HG02571 (cell line): ENCODE results near the gene RALY.

Source experiments
- ATAC-seq: cut with Tn5 transposase; IDR thresholded peaks from one replicate; pipeline ENCODE4 v1.9.1; 2021; ENCODE audit warnings: mild to moderate bottlenecking, moderate library complexity; ENCODE audit not compliant: unreplicated experiment

Gene RALY

DNA sequence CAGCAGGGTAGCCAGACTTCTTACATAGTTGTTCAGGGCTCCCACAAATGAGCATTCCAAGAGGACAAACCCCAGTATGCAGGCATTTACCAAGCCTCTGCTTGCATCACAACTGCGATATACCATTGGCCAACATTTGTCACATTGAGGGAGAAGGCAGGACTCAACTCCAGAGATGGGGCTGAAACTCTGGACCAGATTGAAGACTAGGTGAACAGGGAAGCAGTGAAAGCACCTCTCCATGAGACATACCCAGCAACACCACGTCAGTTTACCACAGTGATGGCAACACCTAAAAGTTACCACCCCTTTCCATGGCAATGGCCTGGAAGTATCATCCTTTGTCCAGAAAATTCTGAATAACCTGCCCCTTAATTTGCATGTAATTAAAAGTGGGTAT lies 7.9 kb upstream of the RALY start:
- ATAC-seq: no peak

DNA sequence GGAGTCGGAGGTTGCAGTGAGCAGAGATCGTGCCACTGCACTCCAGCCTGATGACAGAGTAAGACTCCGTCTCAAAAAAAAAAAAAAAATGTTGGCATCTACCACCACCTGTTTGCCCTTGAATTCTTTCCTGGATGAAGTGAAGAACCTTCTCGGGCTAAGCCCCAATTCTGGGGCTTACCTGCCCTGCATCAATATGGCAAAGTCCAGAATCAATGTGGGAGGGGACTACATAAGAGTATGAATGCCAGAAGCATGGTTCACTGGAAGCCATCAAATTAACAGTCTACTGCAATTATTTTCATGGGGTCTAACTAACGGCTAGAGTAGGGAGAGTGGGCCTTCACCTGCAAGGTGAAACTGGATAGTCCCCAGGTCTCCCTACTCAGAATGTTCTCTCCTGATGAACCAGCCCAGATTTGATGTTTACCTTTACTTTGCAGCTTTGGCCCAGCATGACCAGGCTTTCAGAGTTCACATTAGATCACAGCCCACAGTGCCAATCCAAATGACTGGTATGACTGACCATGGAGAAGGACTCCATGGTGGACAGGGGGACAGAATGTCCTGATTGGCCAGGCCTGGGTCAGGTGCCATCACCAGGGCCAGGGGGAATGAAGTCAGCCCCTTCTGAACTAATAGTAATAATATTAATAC lies 7.0 kb upstream of the RALY start:
- no peak for ATAC-seq

DNA sequence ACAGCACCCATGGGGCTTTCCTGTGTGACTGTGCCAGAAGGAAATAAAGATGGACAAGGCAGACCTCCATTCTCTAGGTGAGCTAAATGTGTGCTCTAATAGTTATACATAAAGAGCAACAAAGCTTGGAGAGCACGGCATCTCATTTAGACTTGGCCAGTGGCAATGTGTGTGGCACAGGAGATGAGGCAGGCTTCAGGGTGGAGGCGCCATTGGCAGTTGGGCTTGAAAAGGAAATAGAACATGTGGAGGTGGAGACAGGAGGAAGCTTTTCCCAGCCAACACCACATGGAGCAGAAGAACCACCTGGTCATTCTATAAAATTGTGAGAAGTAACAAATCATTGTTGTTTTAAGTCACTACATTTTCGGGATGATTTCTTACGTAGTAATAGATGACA lies 3.6 kb upstream of the RALY start:
- ATAC-seq: no peak

DNA sequence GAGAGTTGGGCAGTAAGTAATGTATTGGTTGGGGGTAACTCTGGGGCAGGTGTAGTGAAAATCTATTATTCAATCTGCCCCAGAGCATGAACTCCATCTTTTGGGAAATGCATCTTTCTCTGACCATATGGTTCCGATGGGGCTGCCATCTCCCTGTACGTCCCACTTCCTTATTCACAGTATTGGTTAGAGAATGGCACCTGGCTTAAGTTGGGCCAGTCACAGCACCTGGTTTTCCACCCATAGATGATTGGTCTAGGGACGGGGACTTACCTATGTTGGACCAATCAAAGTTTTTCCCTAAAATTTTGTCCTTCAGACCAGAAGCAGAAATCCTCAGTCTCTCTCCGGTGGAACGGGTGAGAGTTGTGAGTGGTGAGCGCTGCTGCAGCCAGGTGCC lies 2.2 kb upstream of the RALY start:
- ATAC-seq: no peak

DNA sequence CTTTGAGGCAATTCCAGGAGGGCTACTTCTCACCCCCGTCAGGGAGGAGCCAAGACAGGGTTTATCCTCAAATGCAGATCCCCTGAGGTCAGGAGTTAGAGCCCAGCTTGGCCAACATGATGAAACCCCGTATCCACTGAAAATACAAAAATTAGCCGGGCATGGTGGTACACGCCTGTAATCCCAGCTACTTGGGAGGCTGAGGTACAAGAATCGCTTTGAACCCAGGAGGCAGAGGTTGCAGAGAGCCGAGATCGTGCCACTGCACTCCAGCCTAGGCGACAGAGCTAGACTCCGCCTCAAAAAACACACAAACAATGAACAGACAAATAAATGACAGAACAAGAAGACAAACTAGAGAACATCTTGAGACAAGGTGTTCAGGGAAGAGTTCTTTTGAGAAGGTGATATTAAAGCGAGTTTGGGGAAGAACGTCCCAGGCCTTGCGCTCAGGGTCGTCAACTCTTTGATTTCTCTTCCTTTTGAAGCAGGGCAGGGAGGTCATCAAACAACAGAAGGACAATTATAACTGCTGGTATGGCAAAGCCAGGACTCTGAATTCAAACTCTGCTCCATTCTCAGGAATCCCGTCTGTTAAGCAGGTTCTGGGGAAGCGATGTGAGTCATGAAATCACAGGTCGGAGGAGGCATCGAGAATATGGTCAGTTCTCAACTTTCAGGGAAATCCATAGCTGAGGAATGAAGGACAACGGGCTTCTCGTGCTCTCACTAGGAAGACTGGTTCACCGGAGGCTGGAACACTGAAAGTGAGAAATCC lies 1.4 kb upstream of the RALY start:
- ATAC-seq: no peak

DNA sequence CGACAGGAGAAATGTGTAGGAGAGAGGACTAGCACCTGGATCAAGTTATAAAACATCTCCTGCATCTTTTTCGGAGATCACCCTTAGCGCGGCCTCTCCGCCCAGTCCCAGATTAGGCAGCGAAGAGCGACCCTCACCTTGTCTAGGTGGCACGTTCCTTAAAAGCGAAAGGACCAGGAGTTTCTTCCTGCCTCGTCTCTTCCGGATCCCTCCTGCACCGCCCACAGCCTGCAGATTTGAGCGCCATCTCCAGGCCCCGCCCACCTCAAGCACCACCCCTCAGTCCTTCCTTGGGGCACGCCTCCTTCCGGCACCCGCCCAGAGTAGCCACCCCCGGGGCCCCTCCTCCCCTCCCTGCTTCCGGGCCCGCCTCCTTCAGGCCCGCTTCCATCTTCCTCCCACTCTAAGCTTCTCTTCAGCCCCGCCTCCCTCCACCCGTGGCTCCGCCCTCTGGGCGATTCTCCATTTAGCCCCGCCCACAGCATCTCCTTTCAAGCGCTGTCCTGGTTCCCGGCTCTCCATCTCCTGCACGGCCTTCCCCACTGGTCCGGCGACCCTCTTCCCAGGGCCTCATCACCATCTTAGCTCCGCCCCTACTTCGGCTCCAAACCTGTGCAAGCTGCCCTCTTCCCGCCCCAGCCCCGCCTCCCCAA lies 662 bp upstream of the RALY start:
- ATAC-seq: peak; percentile 66

DNA sequence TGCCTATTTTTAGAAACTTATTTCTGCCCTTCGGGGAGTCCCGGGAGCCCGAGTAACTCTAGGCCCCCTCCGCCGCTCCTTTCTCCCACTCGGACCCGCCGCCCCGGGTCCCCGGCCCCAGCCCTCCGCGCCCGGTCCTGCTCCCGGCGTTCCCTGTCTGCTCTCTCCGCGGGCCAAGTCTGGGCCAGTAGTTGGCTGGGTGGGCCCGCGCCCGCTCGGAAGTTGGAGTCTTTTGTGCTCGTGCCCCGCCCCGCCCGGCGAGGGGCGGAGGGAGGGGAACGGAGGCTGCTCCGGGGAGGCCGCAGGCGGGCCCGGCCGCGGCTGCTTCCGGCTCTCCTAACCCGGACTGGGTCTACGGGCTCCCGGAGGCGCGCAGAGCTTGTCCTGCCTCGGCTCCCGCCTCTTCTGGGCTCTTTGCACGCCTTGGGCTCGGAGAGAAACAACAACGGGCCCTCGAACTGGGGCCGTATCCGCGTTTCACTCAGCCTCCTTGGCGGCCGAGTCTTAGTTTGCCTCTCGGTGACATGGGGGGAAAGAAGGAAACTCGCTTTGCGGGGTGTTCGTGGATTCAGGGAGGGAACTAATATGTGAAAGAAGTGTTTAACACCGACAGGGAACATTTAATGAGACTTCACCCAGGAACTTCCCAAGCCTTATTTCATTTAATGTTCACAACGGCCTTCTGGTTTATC lies 657 bp downstream of the RALY start:
- peak; percentile 26 for ATAC-seq

DNA sequence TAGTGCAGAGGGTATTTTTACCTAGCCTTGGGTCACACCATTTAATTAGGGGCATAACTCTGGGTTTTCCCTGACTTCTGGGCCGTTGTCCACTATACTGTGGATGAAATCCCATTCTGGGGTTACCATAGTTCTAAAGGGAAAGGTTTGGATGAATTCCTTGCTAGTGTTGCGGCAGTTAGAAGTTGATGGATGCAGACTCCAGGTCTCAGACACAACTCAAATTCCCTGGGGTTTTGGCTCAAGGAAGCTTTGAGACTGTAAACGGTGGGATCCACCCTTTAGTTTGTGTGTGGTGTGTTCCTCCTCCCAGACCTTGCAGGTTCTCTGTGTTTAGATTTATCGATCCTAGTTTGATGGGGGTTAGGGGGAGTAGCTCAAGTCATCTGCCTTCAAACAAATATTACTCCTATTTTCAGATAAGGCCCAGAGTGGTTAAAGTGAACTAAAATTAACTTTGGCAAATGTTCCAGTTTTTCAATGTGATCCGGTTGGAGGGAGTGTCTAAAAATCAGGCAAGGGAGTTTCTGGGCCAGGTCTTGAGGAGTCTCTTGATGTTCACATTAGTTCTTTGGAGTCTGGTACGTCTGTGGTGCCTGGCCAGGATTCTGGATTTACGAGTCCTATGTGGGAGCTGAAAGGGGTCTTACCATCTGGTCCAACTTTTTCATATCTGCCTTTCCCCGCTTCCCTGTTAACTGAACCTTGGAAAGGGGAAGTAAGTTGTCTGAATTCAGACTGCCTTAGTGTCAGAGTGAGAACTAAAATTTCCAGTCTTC lies 1.5 kb downstream of the RALY start:
- no peak for ATAC-seq

DNA sequence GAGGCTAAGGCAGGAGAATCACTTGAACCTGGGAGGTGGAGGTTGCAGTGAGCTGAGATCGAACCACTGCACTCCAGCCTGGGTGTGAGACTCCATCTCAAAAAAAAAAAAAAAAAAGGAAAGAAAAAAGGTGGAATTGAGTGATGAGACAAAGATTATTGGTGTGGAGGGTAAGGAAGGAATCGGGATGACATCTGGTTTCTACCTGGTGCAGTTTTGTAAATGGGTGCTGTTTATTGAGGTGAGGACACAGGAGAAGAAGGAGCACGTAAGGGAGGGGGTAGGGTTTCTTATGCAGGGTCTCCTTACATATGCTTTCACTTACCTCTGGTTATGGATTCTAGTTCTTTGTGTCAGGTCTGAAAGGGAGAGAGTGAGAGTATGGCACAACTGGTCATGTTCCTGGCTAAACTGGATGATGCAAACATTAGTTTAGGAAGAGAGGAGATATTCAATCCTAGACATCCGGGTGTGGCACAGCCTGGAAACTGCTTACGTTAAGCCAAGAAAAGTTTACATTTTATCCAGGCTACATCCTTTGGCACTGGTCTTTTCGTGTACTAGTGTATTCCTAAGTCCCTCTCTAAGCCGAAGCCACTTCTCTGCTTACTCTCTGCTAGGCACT lies 5.4 kb downstream of the RALY start:
- no peak for ATAC-seq

DNA sequence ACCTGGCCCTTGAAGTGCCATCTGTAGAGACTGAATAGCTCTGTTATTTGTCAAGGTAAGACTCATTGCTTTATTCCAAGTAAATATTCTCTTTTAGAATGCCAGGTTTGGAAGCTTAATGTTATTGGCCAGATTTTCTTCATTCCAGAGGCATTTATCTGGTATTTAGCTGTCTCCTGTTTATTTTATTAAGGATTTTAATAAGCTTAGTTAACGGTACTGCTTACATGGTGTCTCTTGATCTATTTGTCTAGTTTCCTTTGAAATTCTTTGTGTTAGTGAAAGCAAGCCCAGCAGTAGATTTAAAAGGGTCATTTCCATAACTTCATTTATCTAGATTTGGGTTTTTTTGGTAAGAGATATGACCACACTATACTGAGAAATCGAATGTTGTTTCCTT lies 7.7 kb downstream of the RALY start:
- ATAC-seq: no peak

DNA sequence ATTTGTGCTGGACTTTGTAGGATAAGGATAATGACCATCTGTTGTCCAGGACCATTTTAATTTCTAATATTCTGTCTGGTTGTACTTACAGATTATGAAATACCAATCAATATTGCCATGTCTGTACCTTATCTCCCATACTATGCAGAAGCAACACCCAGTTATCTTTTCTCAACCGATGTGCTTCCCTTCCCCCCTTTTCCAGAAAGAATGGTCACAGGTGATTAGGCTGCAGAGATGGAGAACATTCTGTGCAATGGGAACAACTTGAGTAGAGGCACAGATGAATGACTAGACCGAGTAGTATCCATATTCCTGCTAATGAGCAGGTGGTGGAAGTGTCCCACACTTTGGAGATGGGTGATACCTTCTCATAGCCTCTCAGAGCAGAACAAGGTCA lies 10.5 kb downstream of the RALY start:
- no peak for ATAC-seq

DNA sequence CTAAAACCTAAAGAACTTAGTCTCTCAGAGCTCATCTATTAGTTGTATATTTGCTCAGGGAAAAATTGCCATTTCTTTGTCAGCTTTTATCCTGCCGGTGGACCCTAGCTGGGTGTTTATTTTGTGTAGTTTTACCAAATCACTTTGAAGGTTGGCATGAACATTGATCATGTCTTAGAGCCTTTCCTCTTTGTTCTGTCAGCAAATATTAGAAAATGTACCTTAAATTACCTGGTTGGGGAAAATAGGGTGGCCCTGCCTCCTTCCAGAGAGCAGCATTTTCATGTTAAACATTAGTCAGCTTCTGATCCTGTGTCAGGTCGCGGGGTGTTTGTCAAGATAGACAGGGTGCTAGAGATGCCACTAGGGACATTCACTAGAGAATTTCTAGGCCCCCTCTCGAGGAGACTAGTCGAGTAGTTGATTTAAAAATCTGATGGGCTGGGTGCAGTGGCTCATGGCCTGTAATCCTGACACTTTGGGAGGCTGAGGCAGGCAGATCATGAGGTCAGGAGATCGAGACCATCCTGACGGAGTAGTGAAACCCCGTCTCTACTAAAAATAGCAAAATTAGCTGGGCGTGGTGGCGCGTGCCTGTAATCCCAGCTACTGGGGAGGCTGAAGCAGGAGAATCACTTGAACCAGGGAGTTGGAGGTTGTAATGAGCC lies 11.2 kb downstream of the RALY start:
- no peak for ATAC-seq

DNA sequence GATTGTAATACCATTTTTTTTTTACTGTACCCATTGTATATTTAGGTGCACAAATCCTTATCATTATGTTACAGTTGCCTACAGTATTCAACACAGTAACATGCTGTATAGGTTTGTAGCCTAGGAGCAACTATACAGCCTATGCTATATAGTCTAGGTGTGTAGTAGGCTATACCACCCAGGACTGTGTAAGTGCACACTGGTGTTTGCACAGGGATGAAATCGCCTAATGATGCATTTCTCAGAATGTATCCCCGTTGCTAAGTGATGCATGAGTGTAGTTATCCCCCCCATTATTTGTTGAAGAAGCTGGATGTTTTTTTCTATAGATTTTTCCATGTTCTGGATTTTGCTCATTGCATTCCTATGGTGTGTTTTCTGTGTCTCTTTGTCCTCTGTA lies 12.9 kb downstream of the RALY start:
- ATAC-seq: no peak

DNA sequence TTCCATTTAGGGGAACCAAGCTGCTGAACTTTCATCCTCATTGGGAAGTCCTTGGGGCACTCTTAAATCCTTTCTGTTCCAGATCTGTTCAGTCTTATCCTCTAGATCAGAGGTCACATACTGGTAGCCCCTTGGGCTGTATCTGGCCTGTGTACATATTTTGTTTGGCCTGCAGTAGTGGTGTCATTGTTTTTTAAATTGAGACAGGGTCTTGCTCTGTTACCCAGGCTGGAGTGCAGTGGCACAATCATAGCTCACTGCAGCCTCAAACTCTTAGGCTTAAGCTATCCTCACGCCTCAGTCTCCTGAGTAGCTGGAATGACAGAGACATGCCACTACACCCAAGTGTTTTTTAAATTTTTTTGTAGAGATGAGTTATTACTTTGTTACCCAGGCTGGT lies 14.8 kb downstream of the RALY start:
- ATAC-seq: no peak

DNA sequence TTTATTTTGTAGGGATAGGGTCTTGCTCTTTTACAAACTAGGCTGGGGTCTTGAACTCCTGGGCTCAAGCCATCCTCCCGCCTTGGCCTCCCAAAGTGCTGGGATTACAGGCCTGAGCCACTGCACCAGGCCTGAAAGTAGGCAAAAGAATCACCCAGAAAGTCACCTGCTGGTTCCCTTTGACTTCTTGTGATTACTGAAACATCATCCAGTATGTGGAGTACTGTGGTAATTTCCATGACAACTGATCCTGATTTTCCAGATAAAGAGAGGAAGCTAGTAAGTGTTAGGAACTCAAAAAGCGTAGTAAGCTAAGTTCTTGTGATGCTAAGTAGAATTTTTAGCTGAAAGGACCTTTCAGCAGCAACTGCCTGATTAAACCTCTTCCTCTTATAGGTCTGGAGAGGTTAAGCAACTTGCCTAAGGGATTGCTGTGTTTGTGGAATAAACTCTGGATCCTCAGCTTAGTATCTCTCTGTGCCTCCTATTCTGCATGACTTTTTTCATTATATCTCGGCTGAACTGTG lies 16.8 kb downstream of the RALY start:
- no peak for ATAC-seq

DNA sequence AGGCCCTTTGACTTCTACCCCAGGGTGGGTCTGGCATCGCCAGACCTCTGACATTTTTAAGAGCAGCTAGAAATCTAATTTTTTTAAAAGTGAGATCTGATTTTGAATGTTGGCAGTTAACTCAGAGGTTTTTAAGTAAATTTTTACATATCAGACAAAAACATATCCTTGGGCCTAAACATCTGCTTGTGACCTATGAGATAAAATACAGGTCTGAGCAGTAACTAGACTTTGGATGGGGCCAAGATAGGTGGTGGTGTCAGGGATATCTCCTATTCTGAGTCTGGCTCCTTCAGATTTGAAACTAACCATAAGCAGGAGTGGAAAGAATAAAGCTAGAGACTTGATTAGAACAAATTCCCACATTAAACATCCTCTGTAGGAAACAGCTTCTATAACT lies 17.6 kb downstream of the RALY start:
- no peak for ATAC-seq

DNA sequence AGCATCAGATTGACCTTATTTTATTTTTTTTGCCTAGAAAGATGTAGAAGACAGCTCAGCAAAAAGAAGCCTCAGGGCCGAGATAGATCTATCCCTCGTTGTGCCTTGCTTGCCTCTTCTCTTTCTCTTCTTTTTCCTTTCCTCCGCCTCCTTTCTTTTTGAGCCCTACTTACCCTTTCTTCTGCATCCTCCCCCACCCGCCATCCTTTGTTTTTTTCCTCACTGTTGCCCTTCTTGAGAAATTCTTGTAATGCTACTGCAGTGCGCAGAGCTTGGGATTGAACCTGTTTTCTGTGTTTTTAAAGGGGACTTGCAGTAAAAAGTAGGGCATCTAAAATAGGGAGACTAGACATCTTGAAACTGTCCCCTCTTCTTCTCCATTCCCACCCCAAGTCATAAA lies 18.6 kb downstream of the RALY start:
- no peak for ATAC-seq

DNA sequence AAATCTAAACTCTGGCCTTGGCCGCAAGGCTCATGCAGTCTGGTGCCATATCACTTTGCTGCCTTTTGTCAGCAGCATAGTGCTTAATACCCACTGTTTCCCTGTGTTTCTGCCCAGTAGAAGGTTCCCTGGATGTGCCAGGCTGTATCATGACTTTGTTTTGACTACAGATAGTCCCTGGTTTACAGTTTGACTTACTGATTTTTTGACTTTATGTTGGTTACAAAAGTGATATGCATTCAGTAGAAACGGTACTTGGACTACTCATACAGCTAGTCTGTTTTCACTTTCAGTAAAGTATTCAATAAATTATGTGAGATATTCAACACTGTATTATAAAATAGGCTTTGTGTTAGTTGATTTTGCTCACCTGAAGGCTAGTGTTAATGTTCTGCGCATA lies 19.0 kb downstream of the RALY start:
- ATAC-seq: no peak

DNA sequence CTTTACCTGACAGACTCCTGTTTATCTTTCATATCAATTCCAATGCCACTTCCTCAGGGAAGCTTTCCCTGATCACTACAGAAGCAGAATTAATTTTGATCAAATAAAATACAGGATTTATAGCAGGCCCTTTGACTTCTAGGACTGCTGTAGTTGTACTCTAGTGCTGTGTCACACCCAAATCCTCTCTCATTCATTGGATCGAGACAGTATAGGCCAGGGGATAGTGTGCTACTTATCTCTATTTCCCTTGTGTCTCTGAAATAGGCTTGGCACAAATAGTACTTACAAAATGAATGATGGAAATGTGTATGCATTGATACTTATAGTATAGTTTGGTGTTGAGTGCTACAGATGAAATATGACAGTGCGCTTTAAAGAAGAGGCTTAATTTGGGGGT lies 19.8 kb downstream of the RALY start:
- ATAC-seq: no peak

DNA sequence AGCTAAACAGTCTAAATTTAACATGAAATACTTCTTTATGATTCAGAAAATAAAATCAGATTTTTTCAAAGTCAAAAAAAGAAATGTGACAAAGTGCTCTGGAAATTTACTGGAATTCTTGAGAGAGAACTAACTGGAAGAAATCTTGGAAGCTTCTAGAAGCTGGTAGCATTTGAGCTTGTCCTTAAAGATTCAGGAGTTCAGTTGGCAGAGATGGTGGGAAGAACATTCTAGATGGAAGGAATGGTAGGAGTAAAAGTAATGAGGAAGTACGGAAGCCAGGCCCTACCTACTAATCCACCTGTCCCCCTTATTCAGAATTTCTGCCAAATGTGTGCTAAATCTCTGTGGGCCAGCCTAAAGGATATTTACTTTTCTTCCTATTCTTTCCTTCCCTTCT lies 21.2 kb downstream of the RALY start:
- no peak for ATAC-seq
